RKO (cell line): ENCODE data around the gene APOA4.
A peak's percentile ranks its signal among the peaks of the same experiment; 100 is the strongest.

Experiments used
- DNase-seq: peaks from one replicate; pipeline ENCODE4 v3.0.0-alpha.2; 2016; ENCODE audit warnings: low spot score

The APOA4 gene

GRCh38 chr11:116800610-116801009 is 22.5 kb downstream of the APOA4 start:
- no peak for DNase-seq

GRCh38 chr11:116798368-116798767 is 24.7 kb downstream of the APOA4 start:
- DNase-seq: no peak

- DNase-seq: no peak
Measured at GRCh38 chr11:116797816-116798215, 25.3 kb downstream of the APOA4 start.

GRCh38 chr11:116796548-116796947 is 26.6 kb downstream of the APOA4 start:
- DNase-seq: no peak

- no peak for DNase-seq
Measured at GRCh38 chr11:116794851-116795250, 28.3 kb downstream of the APOA4 start.

- no peak for DNase-seq
Measured at GRCh38 chr11:116793772-116794097, 29.4 kb downstream of the APOA4 start.

- DNase-seq: peak; percentile 81
Measured at GRCh38 chr11:116792869-116793771, 30.0 kb downstream of the APOA4 start.

GRCh38 chr11:116792144-116792868 is 30.8 kb downstream of the APOA4 start:
- no peak for DNase-seq

- no peak for DNase-seq
Measured at GRCh38 chr11:116791813-116792143, 31.3 kb downstream of the APOA4 start, which contains the start of gene APOA5. Gene APOA5, minus strand, starts transcription at chr11:116791879. Its CDS starts 19 bp downstream, at chr11:116791860.

GRCh38 chr11:116791002-116791812 is 31.9 kb downstream of the APOA4 start:
- DNase-seq: no peak

- DNase-seq: no peak
Measured at GRCh38 chr11:116790167-116791001, 32.7 kb downstream of the APOA4 start.

- DNase-seq: no peak
Measured at GRCh38 chr11:116788975-116789374, 34.1 kb downstream of the APOA4 start.

GRCh38 chr11:116788534-116788933 is 34.6 kb downstream of the APOA4 start:
- no peak for DNase-seq

- DNase-seq: peak; percentile 79
Measured at GRCh38 chr11:116787786-116788486, 35.2 kb downstream of the APOA4 start, which contains the start of gene ZPR1. Gene ZPR1, minus strand, starts transcription at chr11:116788023. Its CDS starts 33 bp downstream, at chr11:116787990.

- peak; percentile 51 for DNase-seq
Measured at GRCh38 chr11:116787436-116787785, 35.7 kb downstream of the APOA4 start.

GRCh38 chr11:116786966-116787365 is 36.1 kb downstream of the APOA4 start:
- DNase-seq: no peak

- no peak for DNase-seq
Measured at GRCh38 chr11:116786326-116786725, 36.8 kb downstream of the APOA4 start.

GRCh38 chr11:116782728-116783127 is 40.4 kb downstream of the APOA4 start:
- peak; percentile 39 for DNase-seq

- DNase-seq: no peak
Measured at GRCh38 chr11:116778556-116778955, 44.5 kb downstream of the APOA4 start.

- no peak for DNase-seq
Measured at GRCh38 chr11:116777056-116777455, 46.0 kb downstream of the APOA4 start.

GRCh38 chr11:116776522-116776984 is 46.6 kb downstream of the APOA4 start:
- DNase-seq: no peak
